ENCODE data around the gene ZNF778. TPM values are rescaled to one million over a fixed set of nuclear protein-coding genes. Genes with fewer than 3 reads are reported as not detected.
A peak's percentile ranks its signal among the peaks of the same experiment; 100 is the strongest.
"Not testable (repeated sequence)": the region's sequence is repeated elsewhere in the genome, so short reads cannot be mapped to it uniquely, and the experiment has no call there.

ZNF778 gene
- total RNA-seq, 2 donors from 2014 or later: 4.9 to 5.6 TPM

DNA sequence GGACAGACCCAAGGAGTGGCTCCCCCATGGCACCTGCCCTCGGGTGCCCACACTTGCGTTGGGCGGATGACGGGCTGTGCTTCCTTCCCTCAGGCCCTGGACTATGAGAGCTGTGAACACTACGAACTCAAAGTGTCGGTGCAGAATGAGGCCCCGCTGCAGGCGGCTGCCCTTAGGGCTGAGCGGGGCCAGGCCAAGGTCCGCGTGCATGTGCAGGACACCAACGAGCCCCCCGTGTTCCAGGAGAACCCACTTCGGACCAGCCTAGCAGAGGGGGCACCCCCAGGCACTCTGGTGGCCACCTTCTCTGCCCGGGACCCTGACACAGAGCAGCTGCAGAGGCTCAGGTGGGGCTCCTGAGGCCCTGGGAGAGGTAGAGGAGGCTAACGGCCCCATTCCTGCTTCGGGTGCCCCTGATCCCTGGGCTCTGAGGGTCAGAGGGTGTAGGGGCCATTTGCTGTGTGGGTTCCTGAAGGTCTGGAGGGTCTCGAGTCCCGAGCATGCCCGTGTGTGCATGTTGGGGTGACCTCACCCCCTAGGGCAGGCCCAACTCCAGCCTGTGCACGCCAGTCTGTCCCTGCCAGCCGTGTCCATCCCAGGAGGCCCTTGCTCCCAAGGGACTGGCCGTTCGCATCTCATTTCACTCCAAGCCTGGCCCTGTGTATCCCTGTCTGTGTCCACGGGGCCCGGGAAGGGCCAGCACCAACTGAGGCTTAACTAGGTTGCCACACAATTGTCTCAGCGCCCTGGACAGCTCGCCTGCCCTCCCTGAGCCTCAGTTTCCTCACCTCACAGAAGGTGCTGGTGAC is 27.1 kb upstream of the ZNF778 start:
- Histone ChIP-seq H3K27me3 (peaks cover 0 to 4% of the 10 kb centered on the region in 2 donors), H3K4me1 (peaks cover 11% of the 10 kb centered on the region), H3K27ac (no peak overlapping the region), H3K9me3 (no peaks in the 10 kb centered on the region), H3K4me3 (no peak overlapping the region), H3K36me3 (replicated peaks in 1 of 2; ENCODE audit: insufficient read depth in 1 of 2, low read depth in 2 of 2) (no peaks in the 10 kb centered on the region)
- TF ChIP-seq POLR2A (IDR thresholded peaks at IDR 0.05): no peak
- TF ChIP-seq, protein P1, sequence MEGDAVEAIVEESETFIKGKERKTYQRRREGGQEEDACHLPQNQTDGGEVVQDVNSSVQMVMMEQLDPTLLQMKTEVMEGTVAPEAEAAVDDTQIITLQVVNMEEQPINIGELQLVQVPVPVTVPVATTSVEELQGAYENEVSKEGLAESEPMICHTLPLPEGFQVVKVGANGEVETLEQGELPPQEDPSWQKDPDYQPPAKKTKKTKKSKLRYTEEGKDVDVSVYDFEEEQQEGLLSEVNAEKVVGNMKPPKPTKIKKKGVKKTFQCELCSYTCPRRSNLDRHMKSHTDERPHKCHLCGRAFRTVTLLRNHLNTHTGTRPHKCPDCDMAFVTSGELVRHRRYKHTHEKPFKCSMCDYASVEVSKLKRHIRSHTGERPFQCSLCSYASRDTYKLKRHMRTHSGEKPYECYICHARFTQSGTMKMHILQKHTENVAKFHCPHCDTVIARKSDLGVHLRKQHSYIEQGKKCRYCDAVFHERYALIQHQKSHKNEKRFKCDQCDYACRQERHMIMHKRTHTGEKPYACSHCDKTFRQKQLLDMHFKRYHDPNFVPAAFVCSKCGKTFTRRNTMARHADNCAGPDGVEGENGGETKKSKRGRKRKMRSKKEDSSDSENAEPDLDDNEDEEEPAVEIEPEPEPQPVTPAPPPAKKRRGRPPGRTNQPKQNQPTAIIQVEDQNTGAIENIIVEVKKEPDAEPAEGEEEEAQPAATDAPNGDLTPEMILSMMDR (IDR thresholded peaks at IDR 0.05): no peak
- no peak for ATAC-seq
- peak in 1 of 4 donors; percentile 11 for DNase-seq
- WGBS, 2 donors: 63 to 68% methylated on average over 8 to 28 of the region's 28 CpGs
- intact Hi-C loops (cut with DNase I): no loop called here

DNA sequence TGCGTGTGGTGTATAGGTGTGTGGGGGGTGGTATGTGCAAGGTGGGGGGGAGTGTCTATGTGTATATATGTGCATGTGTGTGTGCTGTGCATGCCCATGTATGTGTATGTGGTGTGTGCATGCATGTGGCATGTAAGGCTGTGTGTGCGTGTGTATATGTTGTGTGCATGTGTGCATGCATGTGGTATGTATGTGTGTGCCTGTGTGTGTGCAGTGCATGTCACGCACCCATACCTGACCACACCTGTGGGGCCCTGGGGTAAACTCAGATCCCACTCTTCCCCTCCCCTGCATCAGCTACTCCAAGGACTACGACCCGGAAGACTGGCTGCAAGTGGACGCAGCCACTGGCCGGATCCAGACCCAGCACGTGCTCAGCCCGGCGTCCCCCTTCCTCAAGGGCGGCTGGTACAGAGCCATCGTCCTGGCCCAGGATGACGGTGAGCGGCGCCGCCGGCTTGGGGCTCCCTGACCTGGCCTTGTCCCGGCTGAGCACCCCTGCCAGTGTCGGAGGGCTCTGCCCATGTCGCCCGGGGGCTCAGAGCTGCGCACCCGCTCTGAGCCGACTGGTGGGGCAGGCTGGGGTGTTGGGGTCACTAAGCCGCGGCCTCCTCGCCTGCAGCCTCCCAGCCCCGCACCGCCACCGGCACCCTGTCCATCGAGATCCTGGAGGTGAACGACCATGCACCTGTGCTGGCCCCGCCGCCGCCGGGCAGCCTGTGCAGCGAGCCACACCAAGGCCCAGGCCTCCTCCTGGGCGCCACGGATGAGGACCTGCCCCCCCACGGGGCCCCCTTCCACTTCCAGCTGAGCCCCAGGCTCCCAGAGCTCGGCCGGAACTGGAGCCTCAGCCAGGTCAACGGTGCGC is 26.2 kb upstream of the ZNF778 start:
- Histone ChIP-seq H3K9me3 (no peaks in the 10 kb centered on the region), H3K36me3 (replicated peaks in 1 of 2; ENCODE audit: insufficient read depth in 1 of 2, low read depth in 2 of 2) (no peaks in the 10 kb centered on the region), H3K27me3 (peaks cover 0 to 4% of the 10 kb centered on the region in 2 donors), H3K4me3 (no peak overlapping the region), H3K27ac (no peak overlapping the region), H3K4me1 (peaks cover 11% of the 10 kb centered on the region)
- intact Hi-C loops (cut with DNase I): no loop called here
- 45 to 52% methylated on average over 7 to 43 of the region's 44 CpGs for WGBS, 2 donors
- TF ChIP-seq, protein P1 (IDR thresholded peaks at IDR 0.05): peak in 1 of 7 experiments; percentile 26
- TF ChIP-seq POLR2A (IDR thresholded peaks at IDR 0.05): no peak
- ATAC-seq (no peak), DNase-seq (peak in 2 of 4 donors; percentile 3 to 36)

DNA sequence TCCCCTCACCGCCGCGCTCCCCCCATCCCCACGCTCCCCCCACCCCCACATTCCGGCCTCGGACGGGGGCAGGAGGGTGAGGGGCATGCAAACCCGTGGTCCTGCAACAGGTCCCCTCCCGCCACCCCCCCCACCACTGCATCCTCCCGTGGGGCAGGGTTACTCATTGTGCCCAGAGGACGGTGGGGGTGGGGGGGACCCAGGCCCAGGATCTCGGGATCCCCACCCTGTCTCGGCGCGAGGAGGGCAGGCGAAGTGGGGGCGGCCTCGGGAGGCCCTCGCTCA is 25.7 kb upstream of the ZNF778 start:
- no peak for DNase-seq
- no peaks in the 10 kb centered on the region for H3K9me3 ChIP-seq
- H3K4me1 ChIP-seq: peaks cover 11% of the 10 kb centered on the region
- WGBS, 2 donors: 3 to 18% methylated on average over 7 to 14 of the region's 19 CpGs
- H3K36me3 ChIP-seq (replicated peaks in 1 of 2; ENCODE audit: insufficient read depth in 1 of 2, low read depth in 2 of 2): no peaks in the 10 kb centered on the region
- intact Hi-C loops (cut with DNase I): no loop called here
- ATAC-seq: no peak
- peaks cover 0 to 4% of the 10 kb centered on the region in 2 donors for H3K27me3 ChIP-seq
- no peak overlapping the region for H3K4me3 ChIP-seq
- TF ChIP-seq POLR2A (IDR thresholded peaks at IDR 0.05): no peak
- TF ChIP-seq, protein P1 (IDR thresholded peaks at IDR 0.05): no peak
- H3K27ac ChIP-seq: no peak overlapping the region

DNA sequence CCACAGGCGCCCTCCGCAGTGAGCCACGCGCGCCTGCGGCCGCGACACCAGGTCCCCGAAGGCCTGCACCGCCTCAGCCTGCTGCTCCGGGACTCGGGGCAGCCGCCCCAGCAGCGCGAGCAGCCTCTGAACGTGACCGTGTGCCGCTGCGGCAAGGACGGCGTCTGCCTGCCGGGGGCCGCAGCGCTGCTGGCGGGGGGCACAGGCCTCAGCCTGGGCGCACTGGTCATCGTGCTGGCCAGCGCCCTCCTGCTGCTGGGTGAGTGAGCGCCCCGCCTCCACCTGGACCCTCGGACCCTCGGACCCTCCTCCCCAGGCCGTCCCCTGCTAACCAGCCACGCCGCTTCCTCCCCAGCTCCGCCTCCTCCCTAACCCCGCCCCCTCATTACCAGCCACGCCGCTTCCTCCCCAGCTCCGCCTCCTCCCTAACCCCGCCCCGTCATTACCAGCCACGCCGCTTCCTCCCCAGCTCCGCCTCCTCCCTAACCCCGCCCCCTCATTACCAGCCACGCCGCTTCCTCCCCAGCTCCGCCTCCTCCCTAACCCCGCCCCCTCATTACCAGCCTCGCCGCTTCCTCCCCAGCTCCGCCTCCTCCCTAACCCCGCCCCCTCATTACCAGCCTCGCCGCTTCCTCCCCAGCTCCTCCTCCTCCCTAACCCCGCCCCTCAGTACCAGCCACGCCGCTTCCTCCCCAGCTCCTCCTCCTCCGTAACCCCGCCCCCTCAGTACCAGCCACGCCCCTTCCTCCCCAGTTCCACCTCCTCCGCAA is 25.1 kb upstream of the ZNF778 start:
- H3K27ac ChIP-seq; H3K4me3 ChIP-seq; H3K27me3 ChIP-seq; intact Hi-C loops (cut with DNase I); H3K9me3 ChIP-seq; H3K36me3 ChIP-seq (replicated peaks in 1 of 2; ENCODE audit: insufficient read depth in 1 of 2, low read depth in 2 of 2): not testable (repeated sequence)
- H3K4me1 ChIP-seq: peaks cover 11% of the 10 kb centered on the region
- peak in 3 of 4 donors; percentile 11 to 87 (median 57) for DNase-seq
- 3 to 7% methylated on average over 8 to 55 of the region's 63 CpGs for WGBS, 2 donors
- peak; percentile 40 for ATAC-seq

Data from body of pancreas (tissue), 4 donors.